Measurements from ENCODE around the gene SLC25A26. TPM values are rescaled to one million over a fixed set of nuclear protein-coding genes. Genes with fewer than 3 reads are reported as not detected.
"Not testable (repeated sequence)": the region's sequence is repeated elsewhere in the genome, so short reads cannot be mapped to it uniquely, and the experiment has no call there.

SLC25A26 gene
- polyA plus RNA-seq, 2 donors = 4.6 to 13.5 TPM

- Histone ChIP-seq H3K36me3 (ENCODE audit: control insufficient read depth in 2 of 2, insufficient read depth in 2 of 2, low read length in 1 of 2) (peaks cover 0 to 3% of the 10 kb centered on the region in 2 donors), H3K27ac (ENCODE audit: low read depth in 2 of 2, low read length in 1 of 2) (no peak overlapping the region), H3K4me3 (ENCODE audit: low read depth in 1 of 2, low read length in 2 of 2) (peak overlapping the region in 1 of 2 donors; percentile 71), H3K27me3 (ENCODE audit: control insufficient read depth in 1 of 2, insufficient read depth in 2 of 2, low read length in 2 of 2) (no peaks in the 10 kb centered on the region), H3K4me1 (ENCODE audit: control insufficient read depth in 2 of 2, insufficient read depth in 2 of 2, low read length in 1 of 2) (no peaks in the 10 kb centered on the region), H3K9me3 (ENCODE audit: control insufficient read depth in 2 of 2, insufficient read depth in 1 of 2, low read depth in 1 of 2, low read length in 1 of 2) (no peaks in the 10 kb centered on the region)
- WGBS, 2 donors = 17 to 19% methylated on average over 5 of the region's 5 CpGs
Observed at GRCh38 chr3:66220066-66220465, 735 bp upstream of the SLC25A26 start.

- H3K27ac ChIP-seq (ENCODE audit: low read depth in 2 of 2, low read length in 1 of 2) = no peak overlapping the region
- H3K36me3 ChIP-seq (ENCODE audit: control insufficient read depth in 2 of 2, insufficient read depth in 2 of 2, low read length in 1 of 2) = peaks cover 0 to 3% of the 10 kb centered on the region in 2 donors
- H3K27me3 ChIP-seq (ENCODE audit: control insufficient read depth in 1 of 2, insufficient read depth in 2 of 2, low read length in 2 of 2) = no peaks in the 10 kb centered on the region
- no peak overlapping the region for H3K4me3 ChIP-seq (ENCODE audit: low read depth in 1 of 2, low read length in 2 of 2)
- 95 to 98% methylated on average over 1 of the region's 1 CpG for WGBS, 2 donors
- H3K9me3 ChIP-seq (ENCODE audit: control insufficient read depth in 2 of 2, insufficient read depth in 1 of 2, low read depth in 1 of 2, low read length in 1 of 2) = no peaks in the 10 kb centered on the region
- H3K4me1 ChIP-seq (ENCODE audit: control insufficient read depth in 2 of 2, insufficient read depth in 2 of 2, low read length in 1 of 2) = no peaks in the 10 kb centered on the region
Observed at GRCh38 chr3:66224220-66224619, 3.4 kb downstream of the SLC25A26 start.

- H3K4me3 ChIP-seq (ENCODE audit: low read depth in 1 of 2, low read length in 2 of 2); H3K27ac ChIP-seq (ENCODE audit: low read depth in 2 of 2, low read length in 1 of 2); H3K36me3 ChIP-seq (ENCODE audit: control insufficient read depth in 2 of 2, insufficient read depth in 2 of 2, low read length in 1 of 2); H3K9me3 ChIP-seq (ENCODE audit: control insufficient read depth in 2 of 2, insufficient read depth in 1 of 2, low read depth in 1 of 2, low read length in 1 of 2); H3K27me3 ChIP-seq (ENCODE audit: control insufficient read depth in 1 of 2, insufficient read depth in 2 of 2, low read length in 2 of 2); H3K4me1 ChIP-seq (ENCODE audit: control insufficient read depth in 2 of 2, insufficient read depth in 2 of 2, low read length in 1 of 2): not testable (repeated sequence)
- WGBS, 2 donors = 97 to 100% methylated on average over 3 of the region's 3 CpGs
Observed at GRCh38 chr3:66226093-66226492, 5.3 kb downstream of the SLC25A26 start.

- no peaks in the 10 kb centered on the region for H3K4me1 ChIP-seq (ENCODE audit: control insufficient read depth in 2 of 2, insufficient read depth in 2 of 2, low read length in 1 of 2)
- H3K27me3 ChIP-seq (ENCODE audit: control insufficient read depth in 1 of 2, insufficient read depth in 2 of 2, low read length in 2 of 2) = no peaks in the 10 kb centered on the region
- H3K4me3 ChIP-seq (ENCODE audit: low read depth in 1 of 2, low read length in 2 of 2) = no peak overlapping the region
- peaks cover 0 to 3% of the 10 kb centered on the region in 2 donors for H3K36me3 ChIP-seq (ENCODE audit: control insufficient read depth in 2 of 2, insufficient read depth in 2 of 2, low read length in 1 of 2)
- no peak overlapping the region for H3K27ac ChIP-seq (ENCODE audit: low read depth in 2 of 2, low read length in 1 of 2)
- WGBS, 2 donors = 63 to 64% methylated on average over 3 of the region's 3 CpGs
- no peaks in the 10 kb centered on the region for H3K9me3 ChIP-seq (ENCODE audit: control insufficient read depth in 2 of 2, insufficient read depth in 1 of 2, low read depth in 1 of 2, low read length in 1 of 2)
Observed at GRCh38 chr3:66227051-66227450, 6.2 kb downstream of the SLC25A26 start.

- H3K4me1 ChIP-seq (ENCODE audit: control insufficient read depth in 2 of 2, insufficient read depth in 2 of 2, low read length in 1 of 2) = no peaks in the 10 kb centered on the region
- 49 to 65% methylated on average over 2 of the region's 2 CpGs for WGBS, 2 donors
- H3K27ac ChIP-seq (ENCODE audit: low read depth in 2 of 2, low read length in 1 of 2) = no peak overlapping the region
- H3K4me3 ChIP-seq (ENCODE audit: low read depth in 1 of 2, low read length in 2 of 2) = no peak overlapping the region
- H3K36me3 ChIP-seq (ENCODE audit: control insufficient read depth in 2 of 2, insufficient read depth in 2 of 2, low read length in 1 of 2) = peaks cover 0 to 3% of the 10 kb centered on the region in 2 donors
- H3K27me3 ChIP-seq (ENCODE audit: control insufficient read depth in 1 of 2, insufficient read depth in 2 of 2, low read length in 2 of 2) = no peaks in the 10 kb centered on the region
- H3K9me3 ChIP-seq (ENCODE audit: control insufficient read depth in 2 of 2, insufficient read depth in 1 of 2, low read depth in 1 of 2, low read length in 1 of 2) = no peaks in the 10 kb centered on the region
Observed at GRCh38 chr3:66227915-66228314, 7.1 kb downstream of the SLC25A26 start.

DNA sequence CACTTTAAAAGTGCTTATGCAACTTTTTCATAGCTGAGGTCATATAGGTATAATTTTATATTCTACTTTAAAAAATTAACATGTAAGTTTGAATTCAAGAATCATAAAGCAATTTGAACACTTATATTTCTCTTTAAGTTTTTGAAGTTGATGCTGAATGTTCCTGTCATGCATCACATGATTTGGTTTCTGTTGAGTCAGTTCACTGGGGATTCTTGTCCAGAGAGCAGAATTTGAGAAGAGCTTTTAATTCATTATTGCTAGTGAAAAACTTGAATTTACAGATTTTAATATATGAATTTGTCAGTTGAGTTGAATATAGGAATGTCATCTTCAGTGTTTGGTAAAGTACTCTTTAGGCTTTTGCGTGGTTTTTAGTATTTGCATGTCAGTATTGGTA is 7.9 kb downstream of the SLC25A26 start:
- Histone ChIP-seq H3K36me3 (ENCODE audit: control insufficient read depth in 2 of 2, insufficient read depth in 2 of 2, low read length in 1 of 2) (peaks cover 0 to 3% of the 10 kb centered on the region in 2 donors), H3K9me3 (ENCODE audit: control insufficient read depth in 2 of 2, insufficient read depth in 1 of 2, low read depth in 1 of 2, low read length in 1 of 2) (no peaks in the 10 kb centered on the region), H3K4me3 (ENCODE audit: low read depth in 1 of 2, low read length in 2 of 2) (no peak overlapping the region), H3K4me1 (ENCODE audit: control insufficient read depth in 2 of 2, insufficient read depth in 2 of 2, low read length in 1 of 2) (no peaks in the 10 kb centered on the region), H3K27me3 (ENCODE audit: control insufficient read depth in 1 of 2, insufficient read depth in 2 of 2, low read length in 2 of 2) (no peaks in the 10 kb centered on the region), H3K27ac (ENCODE audit: low read depth in 2 of 2, low read length in 1 of 2) (no peak overlapping the region)
- 97% methylated on average over 1 of the region's 1 CpG for WGBS, 2 donors

DNA sequence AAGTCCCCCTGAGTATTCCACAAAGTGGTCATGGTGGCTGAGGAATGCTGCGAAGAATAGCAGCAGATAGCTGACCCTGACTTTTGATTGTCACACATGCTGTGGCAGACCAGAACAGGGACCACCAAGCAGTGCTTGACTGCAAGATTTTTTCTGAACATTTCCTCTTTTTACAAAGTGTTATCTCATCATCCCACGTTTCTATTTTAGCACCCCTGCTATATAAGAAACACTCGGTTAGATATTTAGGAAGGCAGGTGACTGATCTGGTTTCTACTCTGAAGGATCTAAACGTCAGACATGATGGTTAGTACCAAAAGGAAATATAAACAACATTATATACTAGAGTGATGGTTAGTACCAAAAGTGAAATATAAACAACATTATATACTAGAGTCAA is 9.1 kb downstream of the SLC25A26 start:
- no peaks in the 10 kb centered on the region for H3K4me1 ChIP-seq (ENCODE audit: control insufficient read depth in 2 of 2, insufficient read depth in 2 of 2, low read length in 1 of 2)
- WGBS, 2 donors = 61 to 63% methylated on average over 4 of the region's 4 CpGs
- H3K9me3 ChIP-seq (ENCODE audit: control insufficient read depth in 2 of 2, insufficient read depth in 1 of 2, low read depth in 1 of 2, low read length in 1 of 2) = no peaks in the 10 kb centered on the region
- peaks cover 0 to 1% of the 10 kb centered on the region in 2 donors for H3K36me3 ChIP-seq (ENCODE audit: control insufficient read depth in 2 of 2, insufficient read depth in 2 of 2, low read length in 1 of 2)
- no peak overlapping the region for H3K27ac ChIP-seq (ENCODE audit: low read depth in 2 of 2, low read length in 1 of 2)
- H3K4me3 ChIP-seq (ENCODE audit: low read depth in 1 of 2, low read length in 2 of 2) = no peak overlapping the region
- no peaks in the 10 kb centered on the region for H3K27me3 ChIP-seq (ENCODE audit: control insufficient read depth in 1 of 2, insufficient read depth in 2 of 2, low read length in 2 of 2)

DNA sequence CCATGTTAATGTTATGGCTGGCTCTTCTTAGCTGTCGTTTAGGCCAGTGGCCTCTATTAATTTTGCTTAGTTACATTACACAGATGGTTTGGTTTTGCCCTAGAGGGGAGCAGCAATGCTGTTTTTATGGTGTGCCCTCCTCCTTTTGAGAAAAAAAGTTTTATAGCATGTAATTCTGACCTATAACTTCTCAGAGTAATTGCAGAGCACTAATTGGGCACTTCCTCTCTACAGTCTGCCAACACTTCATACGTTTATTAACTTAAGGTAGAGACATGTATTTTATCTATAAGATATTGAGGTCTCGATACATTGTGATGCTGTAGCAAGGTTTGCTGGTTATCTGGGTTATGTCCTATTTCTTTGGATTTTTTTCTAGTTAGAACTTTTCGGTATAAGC is 12.2 kb downstream of the SLC25A26 start:
- Histone ChIP-seq H3K4me3 (ENCODE audit: low read depth in 1 of 2, low read length in 2 of 2) (no peak overlapping the region), H3K27ac (ENCODE audit: low read depth in 2 of 2, low read length in 1 of 2) (no peak overlapping the region), H3K27me3 (ENCODE audit: control insufficient read depth in 1 of 2, insufficient read depth in 2 of 2, low read length in 2 of 2) (no peaks in the 10 kb centered on the region), H3K4me1 (ENCODE audit: control insufficient read depth in 2 of 2, insufficient read depth in 2 of 2, low read length in 1 of 2) (no peaks in the 10 kb centered on the region), H3K36me3 (ENCODE audit: control insufficient read depth in 2 of 2, insufficient read depth in 2 of 2, low read length in 1 of 2) (no peaks in the 10 kb centered on the region), H3K9me3 (ENCODE audit: control insufficient read depth in 2 of 2, insufficient read depth in 1 of 2, low read depth in 1 of 2, low read length in 1 of 2) (no peaks in the 10 kb centered on the region)
- WGBS, 2 donors = 73 to 84% methylated on average over 4 of the region's 4 CpGs

GRCh38 chr3:66236281-66236680 is 15.5 kb downstream of the SLC25A26 start:
- Histone ChIP-seq H3K4me1 (ENCODE audit: control insufficient read depth in 2 of 2, insufficient read depth in 2 of 2, low read length in 1 of 2) (no peaks in the 10 kb centered on the region), H3K9me3 (ENCODE audit: control insufficient read depth in 2 of 2, insufficient read depth in 1 of 2, low read depth in 1 of 2, low read length in 1 of 2) (no peaks in the 10 kb centered on the region), H3K4me3 (ENCODE audit: low read depth in 1 of 2, low read length in 2 of 2) (no peak overlapping the region), H3K27me3 (ENCODE audit: control insufficient read depth in 1 of 2, insufficient read depth in 2 of 2, low read length in 2 of 2) (no peaks in the 10 kb centered on the region), H3K36me3 (ENCODE audit: control insufficient read depth in 2 of 2, insufficient read depth in 2 of 2, low read length in 1 of 2) (peaks cover 0 to 3% of the 10 kb centered on the region in 2 donors), H3K27ac (ENCODE audit: low read depth in 2 of 2, low read length in 1 of 2) (no peak overlapping the region)
- 93 to 95% methylated on average over 5 of the region's 5 CpGs for WGBS, 2 donors

DNA sequence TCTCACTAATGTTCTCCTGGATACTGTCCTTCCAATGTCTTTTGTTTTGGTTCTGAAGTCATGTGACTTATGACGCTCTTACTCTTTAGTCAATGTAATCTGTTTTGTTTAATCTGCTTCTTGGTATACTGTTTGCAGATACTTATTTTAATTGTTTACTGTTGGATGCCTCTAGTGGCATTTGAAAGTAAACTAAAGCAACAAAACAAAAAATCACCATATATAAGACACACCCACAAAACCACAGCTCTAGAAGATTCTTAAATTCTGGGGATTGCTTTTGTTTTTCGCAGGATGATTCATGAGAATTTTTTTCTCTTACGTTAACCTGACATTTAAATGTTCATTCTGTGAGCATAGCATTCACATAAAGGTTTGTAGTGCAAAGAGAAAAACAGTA is 16.8 kb downstream of the SLC25A26 start:
- no peak overlapping the region for H3K4me3 ChIP-seq (ENCODE audit: low read depth in 1 of 2, low read length in 2 of 2)
- peaks cover 0 to 3% of the 10 kb centered on the region in 2 donors for H3K36me3 ChIP-seq (ENCODE audit: control insufficient read depth in 2 of 2, insufficient read depth in 2 of 2, low read length in 1 of 2)
- no peak overlapping the region for H3K27ac ChIP-seq (ENCODE audit: low read depth in 2 of 2, low read length in 1 of 2)
- no peaks in the 10 kb centered on the region for H3K27me3 ChIP-seq (ENCODE audit: control insufficient read depth in 1 of 2, insufficient read depth in 2 of 2, low read length in 2 of 2)
- no peaks in the 10 kb centered on the region for H3K4me1 ChIP-seq (ENCODE audit: control insufficient read depth in 2 of 2, insufficient read depth in 2 of 2, low read length in 1 of 2)
- H3K9me3 ChIP-seq (ENCODE audit: control insufficient read depth in 2 of 2, insufficient read depth in 1 of 2, low read depth in 1 of 2, low read length in 1 of 2) = no peaks in the 10 kb centered on the region
- 91 to 94% methylated on average over 3 of the region's 3 CpGs for WGBS, 2 donors
